Activated effector memory CD4-positive, alpha-beta T cell treated with Interleukin-2 at 50 U/mL for 16 hours (primary cell): ENCODE data around the gene FFAR1.
"Not testable (repeated sequence)": the region's sequence is repeated elsewhere in the genome, so short reads cannot be mapped to it uniquely, and the experiment has no call there.

ENCODE experiments used
- DNase-seq: peaks from one replicate; pipeline ENCODE4 v3.0.0-alpha.2; 2020

Gene FFAR1

DNA sequence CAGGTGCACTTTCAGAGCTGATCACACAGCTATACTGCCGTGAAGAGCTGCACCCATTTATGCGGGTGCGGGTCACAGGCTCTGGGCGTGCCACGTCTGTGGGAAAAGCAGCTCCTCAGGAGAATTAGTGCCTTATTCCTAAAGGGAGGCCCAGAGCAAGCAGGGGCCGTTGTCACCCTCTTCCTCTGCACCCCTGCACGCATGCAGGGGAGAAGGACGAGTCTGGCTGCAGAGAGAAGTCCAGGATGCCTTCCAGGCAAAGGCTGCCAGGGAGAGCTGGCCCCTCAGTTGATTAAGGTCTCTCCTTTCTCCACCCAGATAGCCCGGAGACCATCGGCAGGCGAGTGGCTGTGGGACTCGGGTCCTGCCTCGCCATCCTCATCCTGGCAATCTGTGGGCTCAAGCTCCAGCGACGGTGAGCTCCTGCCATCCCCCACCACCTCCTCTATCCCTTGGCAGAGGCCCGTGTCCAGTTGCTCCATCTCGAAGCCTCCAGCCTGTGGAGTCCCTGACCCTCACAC, 3.1 kb upstream of the FFAR1 start:
- DNase-seq: no peak

DNA sequence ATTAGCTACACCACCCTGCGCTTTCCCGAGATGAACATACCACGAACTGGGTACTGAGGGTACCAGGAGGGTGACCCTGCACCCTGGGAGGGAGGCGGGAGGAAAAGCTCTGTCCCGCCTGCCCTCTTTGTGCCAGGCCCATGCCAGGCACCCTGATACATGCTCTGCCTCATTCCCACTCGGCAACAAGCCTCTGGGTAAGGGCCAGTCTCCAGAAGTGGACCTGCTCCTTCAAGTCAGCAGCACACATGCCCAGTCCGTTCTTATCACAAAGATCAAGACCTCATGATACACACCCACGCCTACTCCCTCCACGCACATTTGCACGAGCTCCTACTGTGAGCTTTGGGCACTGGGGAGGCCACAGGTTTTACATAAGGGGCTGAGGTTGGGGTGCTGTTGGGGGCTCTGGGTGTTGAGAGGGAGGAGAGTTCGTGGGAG, 2.0 kb upstream of the FFAR1 start:
- no peak for DNase-seq

DNA sequence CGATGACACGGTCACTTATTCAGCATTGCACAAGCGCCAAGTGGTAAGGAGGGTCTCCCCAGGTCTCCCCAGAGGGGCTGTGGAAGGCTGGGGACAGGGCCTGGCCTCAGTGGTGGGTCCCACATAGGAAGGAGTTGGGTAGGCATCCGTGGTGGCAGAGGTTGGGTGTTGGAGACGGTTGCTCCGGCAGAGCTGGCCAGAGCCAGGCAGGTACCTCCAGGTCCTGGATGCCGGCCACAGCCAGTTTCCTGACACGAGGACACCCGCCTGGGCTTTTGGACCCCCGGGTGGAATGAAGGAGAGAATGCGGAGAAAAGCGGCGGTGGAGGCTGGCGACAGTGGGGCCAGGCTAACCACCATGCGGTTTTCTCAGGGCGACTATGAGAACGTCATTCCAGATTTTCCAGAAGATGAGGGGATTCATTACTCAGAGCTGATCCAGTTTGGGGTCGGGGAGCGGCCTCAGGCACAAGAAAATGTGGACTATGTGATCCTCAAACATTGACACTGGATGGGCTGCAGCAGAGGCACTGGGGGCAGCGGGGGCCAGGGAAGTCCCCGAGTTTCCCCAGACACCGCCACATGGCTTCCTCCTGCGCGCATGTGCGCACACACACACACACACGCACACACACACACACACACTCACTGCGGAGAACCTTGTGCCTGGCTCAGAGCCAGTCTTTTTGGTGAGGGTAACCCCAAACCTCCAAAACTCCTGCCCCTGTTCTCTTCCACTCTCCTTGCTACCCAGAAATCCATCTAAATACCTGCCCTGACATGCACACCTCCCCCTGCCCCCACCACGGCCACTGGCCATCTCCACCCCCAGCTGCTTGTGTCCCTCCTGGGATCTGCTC, 1.3 kb upstream of the FFAR1 start:
- peak; percentile 65 for DNase-seq

DNA sequence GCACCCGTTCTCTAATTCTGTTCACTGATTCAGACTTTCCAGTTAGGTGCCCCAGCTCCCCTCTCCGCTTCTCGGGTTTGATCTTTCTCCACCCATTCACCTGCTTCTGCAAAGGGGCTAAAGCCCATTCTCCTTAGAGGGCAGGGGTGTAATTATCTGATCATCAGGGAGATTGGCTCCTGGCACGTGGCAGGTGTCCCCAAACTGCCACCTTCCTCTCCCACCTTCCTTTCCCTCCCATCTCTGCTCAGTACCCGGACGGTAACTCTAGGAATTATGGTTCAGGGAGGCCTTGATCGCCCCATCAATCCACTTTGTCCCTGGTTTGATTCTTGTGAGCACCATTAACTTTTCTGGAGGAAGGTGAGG, 212 bp downstream of the FFAR1 start:
- no peak for DNase-seq

DNA sequence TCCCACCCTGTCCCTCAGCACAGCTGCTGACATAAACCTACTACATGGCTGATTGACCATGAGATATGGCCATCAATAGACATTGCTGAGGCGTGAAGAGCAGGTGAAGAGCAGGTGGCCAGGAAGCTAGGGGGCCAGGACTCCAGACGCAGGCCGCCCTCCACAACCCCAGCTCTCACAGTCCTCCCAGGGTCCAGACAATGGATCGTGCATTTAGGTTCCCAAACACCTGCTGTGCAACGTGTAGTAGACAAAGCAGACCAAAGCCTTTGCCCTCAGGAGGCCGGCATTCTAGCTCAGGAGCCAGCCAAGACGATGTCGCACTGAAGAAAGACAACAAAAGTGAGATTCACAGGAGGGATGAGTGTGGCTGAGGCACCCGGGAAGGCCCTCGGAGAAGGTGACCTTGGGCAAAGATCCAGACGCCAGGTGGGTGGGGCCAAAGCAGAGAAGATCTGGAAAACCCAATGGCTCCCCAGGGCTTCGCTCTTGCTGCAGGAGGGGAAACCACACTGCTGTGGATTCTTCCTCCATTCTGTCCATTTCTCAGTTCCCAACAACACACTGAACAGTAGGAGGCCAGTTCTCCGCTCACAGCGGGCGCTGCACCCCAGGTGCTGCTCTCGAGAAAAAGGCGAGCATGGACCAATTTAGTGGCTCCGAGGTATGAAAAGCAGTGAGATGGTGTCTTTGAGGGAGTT, 1.4 kb downstream of the FFAR1 start:
- DNase-seq: no peak

- DNase-seq: no peak
Observed at GRCh38 chr19:35349614-35350521, 2.2 kb downstream of the FFAR1 start.

DNA sequence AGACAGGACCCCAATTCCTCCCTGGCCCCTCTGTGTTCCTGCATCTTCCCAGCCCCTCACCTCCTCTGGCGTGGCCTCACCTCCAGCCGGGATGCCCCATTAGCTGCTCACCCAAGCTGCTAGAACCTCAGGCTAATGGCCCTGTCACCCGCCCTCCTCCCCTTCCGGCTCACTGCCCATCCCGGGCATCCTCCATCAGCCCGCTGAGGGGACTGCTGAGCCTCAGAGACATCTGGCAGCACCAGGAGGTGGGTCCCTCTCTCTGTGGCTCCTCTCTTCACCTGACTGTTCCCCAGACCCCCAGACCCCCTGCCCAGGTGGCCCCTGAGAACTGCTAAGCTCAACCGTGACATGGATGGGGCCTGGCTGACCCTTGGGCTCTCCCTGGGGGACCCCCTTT, 2.9 kb downstream of the FFAR1 start:
- no peak for DNase-seq

- DNase-seq: no peak
Observed at GRCh38 chr19:35351411-35352176, 3.9 kb downstream of the FFAR1 start.

GRCh38 chr19:35352177-35352447, 4.4 kb downstream of the FFAR1 start:
- no peak for DNase-seq

DNA sequence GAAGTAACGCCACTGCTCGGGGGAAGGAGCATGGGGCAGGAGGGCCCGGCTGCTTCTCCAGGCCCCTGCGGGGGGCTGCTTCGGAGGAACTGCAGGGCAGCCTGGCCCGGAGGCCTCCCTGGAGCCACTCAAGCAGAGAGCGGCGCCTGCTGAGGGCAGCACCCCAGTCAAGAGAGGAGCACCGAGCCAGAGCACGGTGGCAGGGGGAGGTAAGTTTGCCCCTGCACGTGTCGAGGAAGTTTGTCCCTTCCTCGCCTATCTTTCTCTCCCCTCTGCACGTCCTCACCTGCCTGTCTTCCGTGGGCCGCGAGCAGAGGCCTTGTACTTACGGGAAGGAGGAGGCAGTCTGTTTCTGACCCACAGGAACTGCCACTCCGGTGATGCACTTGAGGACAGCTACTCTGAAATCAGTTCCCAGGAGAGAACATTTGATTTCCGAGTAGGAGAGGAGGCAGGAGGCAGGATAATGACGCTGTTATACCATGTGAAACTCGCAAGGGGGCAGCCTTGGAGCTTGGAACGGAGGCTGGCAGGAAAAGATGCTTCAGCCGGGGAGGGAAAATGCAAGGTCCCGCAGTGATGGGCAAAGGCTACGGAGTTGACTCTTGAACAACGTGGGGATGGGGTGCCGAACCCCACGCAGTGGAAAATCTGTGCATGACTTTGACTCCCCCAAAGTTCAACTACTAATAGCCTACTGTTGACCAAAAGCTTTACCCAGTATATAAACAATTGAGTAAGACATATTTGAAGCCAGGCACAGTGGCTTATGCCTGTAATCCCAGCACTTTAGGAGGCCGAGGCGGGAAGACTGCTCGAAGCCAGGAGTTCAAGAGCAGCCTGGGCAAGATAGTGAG, 5.0 kb downstream of the FFAR1 start:
- peak; percentile 48 for DNase-seq

DNA sequence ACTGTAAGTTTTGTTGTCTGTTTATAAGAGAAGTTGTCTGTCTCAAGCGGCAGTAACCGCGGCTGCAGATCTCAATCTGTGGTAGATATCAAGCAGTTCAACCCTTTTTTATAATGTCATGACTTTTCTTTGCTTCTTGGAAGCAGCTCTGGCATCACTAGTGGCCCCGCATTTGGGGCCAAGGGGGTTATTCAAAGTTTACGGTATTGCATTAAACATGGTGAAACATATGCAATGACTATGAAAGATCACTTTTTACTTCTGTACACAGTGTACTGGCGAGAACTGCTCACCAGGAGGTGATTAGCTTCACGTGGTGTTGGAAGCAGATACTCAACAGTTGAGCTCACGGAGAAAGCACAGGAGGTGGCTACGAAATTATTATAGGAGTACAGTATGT, 5.9 kb downstream of the FFAR1 start:
- DNase-seq: no peak

GRCh38 chr19:35354898-35355297, 7.2 kb downstream of the FFAR1 start:
- DNase-seq: no peak

DNA sequence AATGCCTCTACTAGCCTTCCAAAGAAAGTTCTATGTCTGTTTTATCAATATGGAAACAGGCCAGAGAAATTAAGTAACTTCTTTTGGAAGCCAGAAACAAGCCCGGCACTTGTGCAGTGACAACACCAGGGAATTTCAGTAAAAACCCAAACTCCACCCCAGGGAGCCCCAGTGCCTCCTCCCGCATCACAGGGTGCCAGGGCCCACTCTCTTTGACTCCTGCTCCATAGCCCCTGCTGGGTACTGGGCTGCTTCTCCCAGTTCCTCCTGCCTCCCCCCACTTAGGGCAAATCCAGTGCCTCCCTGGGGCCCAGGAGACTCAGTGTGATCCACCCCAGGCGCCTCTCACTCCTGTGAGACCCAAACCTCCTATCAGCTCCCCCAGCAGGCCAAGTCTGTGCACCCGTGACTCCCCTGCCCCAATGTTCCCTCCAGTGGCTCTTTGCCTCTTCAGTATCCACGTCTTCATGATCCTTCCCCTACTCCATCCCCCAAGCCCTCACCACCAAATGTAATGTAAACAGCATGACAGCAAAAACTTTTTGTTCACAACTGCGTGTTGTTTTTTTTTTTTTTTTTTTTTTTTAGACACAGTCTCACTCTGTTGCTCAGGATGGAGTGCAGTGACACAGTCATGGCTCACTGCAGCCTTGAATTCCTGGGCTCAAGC, 8.2 kb downstream of the FFAR1 start:
- DNase-seq: no peak

DNA sequence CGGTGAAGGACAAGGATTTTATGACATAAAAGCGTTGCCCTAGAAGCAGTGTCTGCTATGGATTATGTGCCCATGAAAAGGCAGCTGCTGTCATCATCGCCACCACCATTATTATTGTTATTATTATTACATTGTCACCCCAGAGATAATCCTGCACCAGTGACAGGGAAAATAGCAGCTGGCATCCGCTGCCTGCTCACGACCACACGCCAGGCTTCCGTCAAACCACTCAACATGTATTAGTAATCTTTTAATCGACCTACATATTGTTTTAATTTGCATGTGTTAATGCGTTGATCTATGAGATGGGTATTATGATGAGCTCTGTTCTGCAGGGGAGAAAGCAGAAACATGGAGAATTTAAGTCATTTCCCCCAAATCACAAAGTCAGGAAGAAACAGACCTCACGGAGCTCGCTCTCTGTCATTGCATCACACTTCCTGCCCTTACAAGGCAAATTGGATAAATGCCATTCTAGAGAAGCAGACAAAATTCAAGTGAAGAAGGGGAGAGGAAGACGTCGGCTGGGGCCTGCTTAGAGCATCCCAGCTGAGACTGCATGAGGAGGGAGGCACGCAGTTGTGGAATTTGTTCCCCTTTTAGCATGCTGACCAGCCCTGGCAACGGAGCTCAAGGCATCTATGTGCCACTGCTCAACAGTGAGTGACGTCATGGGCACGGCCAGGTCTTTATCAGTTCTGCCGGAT, 10.3 kb downstream of the FFAR1 start, which contains the start of gene FFAR3:
Gene FFAR3 (plus strand): TSS at position 594 of the 707 bp plus-strand sequence. CDS start 431 bp downstream, outside the sequence.
- no peak for DNase-seq

GRCh38 chr19:35358834-35359233, 11.1 kb downstream of the FFAR1 start:
- DNase-seq: not testable (repeated sequence)

DNA sequence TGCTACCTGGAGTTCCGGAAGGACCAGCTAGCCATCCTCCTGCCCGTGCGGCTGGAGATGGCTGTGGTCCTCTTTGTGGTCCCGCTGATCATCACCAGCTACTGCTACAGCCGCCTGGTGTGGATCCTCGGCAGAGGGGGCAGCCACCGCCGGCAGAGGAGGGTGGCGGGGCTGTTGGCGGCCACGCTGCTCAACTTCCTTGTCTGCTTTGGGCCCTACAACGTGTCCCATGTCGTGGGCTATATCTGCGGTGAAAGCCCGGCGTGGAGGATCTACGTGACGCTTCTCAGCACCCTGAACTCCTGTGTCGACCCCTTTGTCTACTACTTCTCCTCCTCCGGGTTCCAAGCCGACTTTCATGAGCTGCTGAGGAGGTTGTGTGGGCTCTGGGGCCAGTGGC, 11.7 kb downstream of the FFAR1 start:
- not testable (repeated sequence) for DNase-seq

GRCh38 chr19:35360081-35360480, 12.4 kb downstream of the FFAR1 start:
- not testable (repeated sequence) for DNase-seq

- no peak for DNase-seq
Observed at GRCh38 chr19:35360880-35361420, 13.2 kb downstream of the FFAR1 start.

DNA sequence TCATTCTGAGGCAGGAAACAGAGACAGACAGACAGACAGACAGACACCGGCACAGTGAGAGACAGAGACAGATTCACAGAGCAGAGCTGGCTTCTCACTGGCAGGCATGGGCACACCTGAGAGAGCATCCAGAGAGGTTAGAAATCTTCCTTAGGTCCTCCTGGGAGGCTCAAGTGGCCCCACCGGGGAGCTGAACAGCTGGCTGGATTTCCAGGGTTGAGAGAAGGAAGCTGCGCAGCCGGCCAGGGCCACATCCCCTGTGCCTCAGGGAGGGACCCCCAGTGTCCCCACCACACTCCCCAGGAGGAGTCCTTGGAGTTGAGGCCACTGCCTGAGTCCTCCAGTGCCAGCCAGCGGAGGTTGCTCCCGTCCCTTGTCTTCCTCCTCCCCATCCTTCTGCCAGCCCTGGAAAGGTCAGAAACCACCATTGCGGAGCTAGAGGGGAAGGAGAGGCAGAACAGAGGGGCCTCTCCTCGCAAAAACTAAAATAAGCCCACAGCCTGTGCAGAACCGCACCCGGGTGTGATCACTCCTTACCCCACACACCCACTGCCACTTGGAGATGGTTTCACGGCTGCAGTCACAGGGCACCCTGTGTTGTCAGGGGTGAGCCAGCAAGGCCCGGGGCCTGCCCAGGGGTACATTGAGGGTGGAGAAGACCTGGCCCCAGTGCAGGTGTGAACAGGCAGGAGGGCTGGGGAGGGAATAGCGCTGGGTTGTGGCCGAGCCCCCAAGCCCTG, 14.7 kb downstream of the FFAR1 start:
- no peak for DNase-seq
